ENCODE results near the gene RASA3. TPM values are rescaled to one million over a fixed set of nuclear protein-coding genes. Genes with fewer than 3 reads are reported as not detected.

RASA3 gene
- total RNA-seq, 1 experiment from 2014 or later: 0.95 TPM

DNA sequence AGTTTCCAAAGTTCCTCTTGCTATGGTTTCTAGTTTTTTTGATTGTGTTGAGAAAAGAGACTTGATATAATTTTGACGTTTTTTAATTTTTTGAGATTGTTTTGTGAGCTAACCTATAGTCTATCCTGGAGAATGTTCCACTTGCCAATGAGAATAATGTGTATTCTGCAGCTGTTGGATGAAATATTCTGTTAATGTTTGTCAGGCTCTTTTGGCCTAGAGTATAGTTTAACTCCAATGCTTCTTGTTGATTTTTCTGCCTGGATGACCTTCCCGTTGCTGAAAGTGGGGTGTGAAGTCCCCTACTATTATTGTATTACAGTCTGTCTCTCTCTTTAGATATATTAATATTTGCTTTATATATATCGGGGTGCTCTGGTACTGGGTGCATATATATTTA lies 40.0 kb downstream of the RASA3 start:
- POLR2A ChIA-PET: interaction anchor here (0.6 kb wide), 1 partner anchor 237 kb away, joined by 4 read pairs; no protein-coding TSS in a partner anchor
- TF ChIP-seq, protein P1, sequence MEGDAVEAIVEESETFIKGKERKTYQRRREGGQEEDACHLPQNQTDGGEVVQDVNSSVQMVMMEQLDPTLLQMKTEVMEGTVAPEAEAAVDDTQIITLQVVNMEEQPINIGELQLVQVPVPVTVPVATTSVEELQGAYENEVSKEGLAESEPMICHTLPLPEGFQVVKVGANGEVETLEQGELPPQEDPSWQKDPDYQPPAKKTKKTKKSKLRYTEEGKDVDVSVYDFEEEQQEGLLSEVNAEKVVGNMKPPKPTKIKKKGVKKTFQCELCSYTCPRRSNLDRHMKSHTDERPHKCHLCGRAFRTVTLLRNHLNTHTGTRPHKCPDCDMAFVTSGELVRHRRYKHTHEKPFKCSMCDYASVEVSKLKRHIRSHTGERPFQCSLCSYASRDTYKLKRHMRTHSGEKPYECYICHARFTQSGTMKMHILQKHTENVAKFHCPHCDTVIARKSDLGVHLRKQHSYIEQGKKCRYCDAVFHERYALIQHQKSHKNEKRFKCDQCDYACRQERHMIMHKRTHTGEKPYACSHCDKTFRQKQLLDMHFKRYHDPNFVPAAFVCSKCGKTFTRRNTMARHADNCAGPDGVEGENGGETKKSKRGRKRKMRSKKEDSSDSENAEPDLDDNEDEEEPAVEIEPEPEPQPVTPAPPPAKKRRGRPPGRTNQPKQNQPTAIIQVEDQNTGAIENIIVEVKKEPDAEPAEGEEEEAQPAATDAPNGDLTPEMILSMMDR (IDR thresholded peaks at IDR 0.05; ENCODE audit: insufficient read depth in 1 of 2, low read depth in 1 of 2, low read length in 1 of 2, severe bottlenecking in 1 of 2, unreplicated experiment in 1 of 2): no peak
- H3K27me3 Mint-ChIP-seq (ENCODE audit: insufficient read depth, unreplicated experiment): peaks cover 16% of the 10 kb centered on the region
- no peak for DNase-seq
- no peak overlapping the region for H3K4me3 Mint-ChIP-seq (ENCODE audit: unreplicated experiment)
- peaks cover 13% of the 10 kb centered on the region for H3K9me3 ChIP-seq
- no peak overlapping the region for H3K27ac Mint-ChIP-seq (ENCODE audit: unreplicated experiment)
- no peaks in the 10 kb centered on the region for H3K27me3 ChIP-seq (replicated peaks; ENCODE audit: control insufficient read depth, insufficient read depth, low read length)
- no peaks in the 10 kb centered on the region for H3K36me3 Mint-ChIP-seq (ENCODE audit: insufficient read depth, unreplicated experiment)
- H3K36me3 ChIP-seq (ENCODE audit: control insufficient read depth, insufficient read depth, low read length): no peaks in the 10 kb centered on the region
- H3K4me1 Mint-ChIP-seq (ENCODE audit: low read depth, unreplicated experiment): no peaks in the 10 kb centered on the region
- peaks cover 30% of the 10 kb centered on the region for H3K9me3 Mint-ChIP-seq (ENCODE audit: unreplicated experiment)
- intact Hi-C loops (cut with micrococcal nuclease; ENCODE audit: unreplicated experiment): no loop called here
- BruUV-seq (replicated peaks): no TSS peak
- H3K4me3 ChIP-seq (ENCODE audit: low read depth, low read length): no peak overlapping the region
- H3K4me1 ChIP-seq: no peaks in the 10 kb centered on the region
- CTCF ChIA-PET: no interaction called here

DNA sequence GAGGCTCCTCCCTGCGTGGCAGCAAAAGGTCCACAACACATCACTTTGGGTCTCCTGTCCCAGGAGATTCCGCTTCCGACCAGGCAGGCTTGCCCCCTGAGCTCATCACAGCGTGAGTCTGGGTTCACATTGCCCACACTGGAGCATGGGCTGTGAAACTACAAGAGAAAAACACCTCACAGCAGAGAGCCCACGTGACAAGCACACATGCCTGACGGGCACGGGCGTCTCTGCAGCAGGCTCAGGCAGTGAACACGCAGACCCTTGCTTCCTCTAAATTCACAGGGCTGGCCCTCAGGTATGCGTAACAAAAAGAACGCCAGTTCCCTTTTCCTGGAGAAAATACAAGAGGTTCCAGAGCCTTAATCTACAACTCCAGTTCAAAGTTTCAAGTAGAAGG lies 41.9 kb downstream of the RASA3 start:
- no peaks in the 10 kb centered on the region for H3K27me3 ChIP-seq (replicated peaks; ENCODE audit: control insufficient read depth, insufficient read depth, low read length)
- no peak overlapping the region for H3K27ac Mint-ChIP-seq (ENCODE audit: unreplicated experiment)
- CTCF ChIA-PET: no interaction called here
- H3K36me3 ChIP-seq (ENCODE audit: control insufficient read depth, insufficient read depth, low read length): no peaks in the 10 kb centered on the region
- BruUV-seq (replicated peaks): no TSS peak
- H3K4me1 Mint-ChIP-seq (ENCODE audit: low read depth, unreplicated experiment): no peaks in the 10 kb centered on the region
- peaks cover 10% of the 10 kb centered on the region for H3K27me3 Mint-ChIP-seq (ENCODE audit: insufficient read depth, unreplicated experiment)
- peak in 1 of 2 experiments; percentile 14 for DNase-seq
- H3K4me3 Mint-ChIP-seq (ENCODE audit: unreplicated experiment): no peak overlapping the region
- H3K4me1 ChIP-seq: no peaks in the 10 kb centered on the region
- no peaks in the 10 kb centered on the region for H3K36me3 Mint-ChIP-seq (ENCODE audit: insufficient read depth, unreplicated experiment)
- no peak overlapping the region for H3K4me3 ChIP-seq (ENCODE audit: low read depth, low read length)
- TF ChIP-seq, protein P1 (IDR thresholded peaks at IDR 0.05; ENCODE audit: insufficient read depth in 1 of 2, low read depth in 1 of 2, low read length in 1 of 2, severe bottlenecking in 1 of 2, unreplicated experiment in 1 of 2): no peak
- intact Hi-C loops (cut with micrococcal nuclease; ENCODE audit: unreplicated experiment): no loop called here
- peaks cover 13% of the 10 kb centered on the region for H3K9me3 ChIP-seq
- H3K9me3 Mint-ChIP-seq (ENCODE audit: unreplicated experiment): peaks cover 30% of the 10 kb centered on the region
- POLR2A ChIA-PET: no interaction called here

DNA sequence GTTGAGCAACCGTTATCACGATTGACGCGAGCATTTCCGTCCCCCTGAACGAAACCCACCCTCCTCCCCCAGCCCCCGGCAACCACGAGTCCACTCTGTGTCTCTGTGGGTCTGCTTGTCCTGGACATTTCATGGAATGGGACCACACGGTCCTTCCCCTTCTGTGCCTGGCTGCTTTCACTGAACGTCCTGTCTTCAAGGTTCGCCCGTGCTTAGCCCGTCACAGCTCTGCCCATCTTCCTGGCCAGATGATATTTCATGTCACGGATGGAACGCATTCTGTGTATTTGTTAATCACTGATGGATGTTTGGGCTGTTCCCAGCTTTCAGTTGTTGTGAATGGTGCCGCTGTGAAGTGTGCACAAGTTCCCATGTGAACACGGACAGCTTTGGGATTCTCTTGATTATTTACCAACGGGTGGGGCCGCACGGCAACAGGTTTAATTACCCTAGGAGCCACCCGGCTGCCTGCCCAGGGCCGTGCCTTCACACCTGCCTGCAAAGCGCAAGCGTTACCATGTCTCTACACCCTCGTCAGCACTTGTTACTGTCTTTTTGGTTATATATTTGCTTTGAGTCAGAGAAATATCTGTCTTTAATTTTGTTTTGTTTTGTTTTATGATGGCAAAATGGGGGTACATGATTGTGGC lies 42.5 kb downstream of the RASA3 start:
- peak in 1 of 2 experiments; percentile 9 for DNase-seq
- no peaks in the 10 kb centered on the region for H3K36me3 Mint-ChIP-seq (ENCODE audit: insufficient read depth, unreplicated experiment)
- POLR2A ChIA-PET: no interaction called here
- Histone ChIP-seq H3K9me3 (peaks cover 13% of the 10 kb centered on the region), H3K4me3 (ENCODE audit: low read depth, low read length) (no peak overlapping the region), H3K36me3 (ENCODE audit: control insufficient read depth, insufficient read depth, low read length) (no peaks in the 10 kb centered on the region), H3K27me3 (replicated peaks; ENCODE audit: control insufficient read depth, insufficient read depth, low read length) (no peaks in the 10 kb centered on the region), H3K4me1 (no peaks in the 10 kb centered on the region)
- H3K9me3 Mint-ChIP-seq (ENCODE audit: unreplicated experiment): peaks cover 30% of the 10 kb centered on the region
- no TSS peak for BruUV-seq (replicated peaks)
- H3K27me3 Mint-ChIP-seq (ENCODE audit: insufficient read depth, unreplicated experiment): peaks cover 7% of the 10 kb centered on the region
- no peak overlapping the region for H3K4me3 Mint-ChIP-seq (ENCODE audit: unreplicated experiment)
- CTCF ChIA-PET: no interaction called here
- H3K27ac Mint-ChIP-seq (ENCODE audit: unreplicated experiment): no peak overlapping the region
- no peaks in the 10 kb centered on the region for H3K4me1 Mint-ChIP-seq (ENCODE audit: low read depth, unreplicated experiment)
- intact Hi-C loops (cut with micrococcal nuclease; ENCODE audit: unreplicated experiment): no loop called here
- TF ChIP-seq, protein P1 (IDR thresholded peaks at IDR 0.05; ENCODE audit: insufficient read depth in 1 of 2, low read depth in 1 of 2, low read length in 1 of 2, severe bottlenecking in 1 of 2, unreplicated experiment in 1 of 2): no peak
